ENCODE data around the gene AIF1.

AIF1 gene

DNA sequence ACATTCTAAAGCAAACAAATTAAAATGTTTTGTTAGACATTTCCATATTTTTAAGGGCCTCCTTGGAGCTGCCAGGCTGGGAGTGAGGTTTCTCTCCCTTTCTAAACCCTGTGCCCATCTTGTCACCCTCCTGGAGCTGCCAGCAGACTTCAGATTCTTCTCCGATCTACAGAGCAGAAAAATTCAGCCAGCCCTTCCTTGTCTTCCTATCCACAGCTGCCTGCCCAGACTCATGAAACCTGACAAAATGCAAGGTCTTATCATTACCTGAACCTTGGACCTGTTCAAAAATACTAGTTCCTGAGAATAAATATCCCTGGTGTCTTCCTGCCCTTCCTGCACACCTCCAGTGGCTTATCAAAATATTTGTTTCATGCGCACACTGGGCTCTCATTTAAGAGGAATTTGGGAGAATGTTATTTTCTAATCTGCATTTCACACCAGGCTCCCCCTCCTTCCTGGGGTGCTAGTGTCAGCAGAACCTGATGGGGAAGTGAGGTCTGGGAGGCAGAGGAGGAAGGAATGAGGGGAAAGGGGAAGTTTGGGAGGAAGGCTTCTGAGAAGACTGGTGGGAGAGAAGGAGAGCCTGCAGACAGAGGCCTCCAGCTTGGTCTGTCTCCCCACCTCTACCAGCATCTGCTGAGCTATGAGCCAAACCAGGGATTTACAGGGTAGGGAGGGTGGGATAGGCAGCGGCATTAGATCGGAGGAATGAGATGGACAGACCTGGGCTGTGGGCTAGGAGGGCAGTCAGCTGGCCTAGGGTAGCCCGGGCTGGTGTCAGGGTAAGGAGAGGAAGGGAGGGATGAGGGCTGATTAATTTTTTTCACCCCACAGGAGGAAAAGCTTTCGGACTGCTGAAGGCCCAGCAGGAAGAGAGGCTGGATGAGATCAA is at the start of gene AIF1:
AIF1 (plus strand) TSS at position 551 of the 895 bp plus-strand sequence; CDS start at position 647, 96 bp downstream.
- in situ Hi-C loops (cut with MboI; ENCODE audit: low sequenced_read_pairs) = no loop called here

DNA sequence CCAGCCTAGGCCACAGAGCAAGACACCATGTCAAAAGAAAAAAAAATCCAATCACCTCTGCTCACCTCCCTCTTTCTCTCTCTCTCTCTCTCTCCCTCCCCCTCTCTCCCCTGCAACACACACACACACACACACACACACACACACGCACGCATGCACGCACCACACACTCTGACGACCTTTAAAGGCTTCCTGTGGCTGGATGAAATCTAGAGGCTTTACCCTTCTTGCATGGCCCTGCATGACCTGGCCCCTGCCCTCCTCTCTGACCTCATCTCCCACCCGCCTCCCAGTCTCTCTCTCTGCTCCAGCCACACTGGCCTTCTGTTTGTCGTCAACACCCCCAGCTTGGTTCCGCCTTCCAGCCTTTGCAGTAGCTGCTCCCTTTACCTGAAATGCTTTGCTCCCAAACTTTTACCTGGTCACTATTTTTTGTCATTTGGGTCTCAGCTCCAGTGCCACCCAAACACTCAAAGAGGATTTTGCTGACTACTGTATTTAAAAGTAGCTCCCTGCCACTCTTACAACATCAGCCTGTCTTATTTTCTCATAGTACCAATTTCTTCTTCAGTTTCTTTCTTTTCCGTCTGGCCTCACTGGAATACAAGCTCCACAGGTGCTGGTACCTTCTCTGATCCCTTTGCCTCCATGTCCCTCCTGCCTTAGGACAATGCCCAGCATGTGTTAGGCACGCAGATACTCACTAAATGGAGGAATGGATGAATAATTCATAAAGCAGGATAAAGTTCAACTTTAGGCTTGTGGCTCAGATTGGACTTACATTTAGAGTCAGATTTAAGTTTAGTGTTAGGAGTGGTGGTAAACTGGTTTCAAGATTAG is 47.3 kb upstream of the AIF1 start:
- in situ Hi-C loops (cut with MboI; ENCODE audit: low sequenced_read_pairs) = no loop called here

GRCh38 chr6:31568537-31568961 is 46.5 kb upstream of the AIF1 start:
- in situ Hi-C loops (cut with MboI; ENCODE audit: low sequenced_read_pairs) = no loop called here

GRCh38 chr6:31569861-31570536 is 45.0 kb upstream of the AIF1 start:
- in situ Hi-C loops (cut with MboI; ENCODE audit: low sequenced_read_pairs) = no loop called here

- in situ Hi-C loops (cut with MboI; ENCODE audit: low sequenced_read_pairs) = no loop called here
Measured at GRCh38 chr6:31572041-31572911, 42.8 kb upstream of the AIF1 start, which contains the start of gene LTA. TSS of gene LTA (plus strand) at chr6:31572289. CDS start at chr6:31572743, 454 bp downstream.

DNA sequence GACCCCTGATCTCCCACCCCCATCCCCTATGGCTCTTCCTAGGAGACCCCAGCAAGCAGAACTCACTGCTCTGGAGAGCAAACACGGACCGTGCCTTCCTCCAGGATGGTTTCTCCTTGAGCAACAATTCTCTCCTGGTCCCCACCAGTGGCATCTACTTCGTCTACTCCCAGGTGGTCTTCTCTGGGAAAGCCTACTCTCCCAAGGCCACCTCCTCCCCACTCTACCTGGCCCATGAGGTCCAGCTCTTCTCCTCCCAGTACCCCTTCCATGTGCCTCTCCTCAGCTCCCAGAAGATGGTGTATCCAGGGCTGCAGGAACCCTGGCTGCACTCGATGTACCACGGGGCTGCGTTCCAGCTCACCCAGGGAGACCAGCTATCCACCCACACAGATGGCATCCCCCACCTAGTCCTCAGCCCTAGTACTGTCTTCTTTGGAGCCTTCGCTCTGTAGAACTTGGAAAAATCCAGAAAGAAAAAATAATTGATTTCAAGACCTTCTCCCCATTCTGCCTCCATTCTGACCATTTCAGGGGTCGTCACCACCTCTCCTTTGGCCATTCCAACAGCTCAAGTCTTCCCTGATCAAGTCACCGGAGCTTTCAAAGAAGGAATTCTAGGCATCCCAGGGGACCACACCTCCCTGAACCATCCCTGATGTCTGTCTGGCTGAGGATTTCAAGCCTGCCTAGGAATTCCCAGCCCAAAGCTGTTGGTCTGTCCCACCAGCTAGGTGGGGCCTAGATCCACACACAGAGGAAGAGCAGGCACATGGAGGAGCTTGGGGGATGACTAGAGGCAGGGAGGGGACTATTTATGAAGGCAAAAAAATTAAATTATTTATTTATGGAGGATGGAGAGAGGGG is 41.6 kb upstream of the AIF1 start:
- in situ Hi-C loops (cut with MboI; ENCODE audit: low sequenced_read_pairs) = no loop called here

DNA sequence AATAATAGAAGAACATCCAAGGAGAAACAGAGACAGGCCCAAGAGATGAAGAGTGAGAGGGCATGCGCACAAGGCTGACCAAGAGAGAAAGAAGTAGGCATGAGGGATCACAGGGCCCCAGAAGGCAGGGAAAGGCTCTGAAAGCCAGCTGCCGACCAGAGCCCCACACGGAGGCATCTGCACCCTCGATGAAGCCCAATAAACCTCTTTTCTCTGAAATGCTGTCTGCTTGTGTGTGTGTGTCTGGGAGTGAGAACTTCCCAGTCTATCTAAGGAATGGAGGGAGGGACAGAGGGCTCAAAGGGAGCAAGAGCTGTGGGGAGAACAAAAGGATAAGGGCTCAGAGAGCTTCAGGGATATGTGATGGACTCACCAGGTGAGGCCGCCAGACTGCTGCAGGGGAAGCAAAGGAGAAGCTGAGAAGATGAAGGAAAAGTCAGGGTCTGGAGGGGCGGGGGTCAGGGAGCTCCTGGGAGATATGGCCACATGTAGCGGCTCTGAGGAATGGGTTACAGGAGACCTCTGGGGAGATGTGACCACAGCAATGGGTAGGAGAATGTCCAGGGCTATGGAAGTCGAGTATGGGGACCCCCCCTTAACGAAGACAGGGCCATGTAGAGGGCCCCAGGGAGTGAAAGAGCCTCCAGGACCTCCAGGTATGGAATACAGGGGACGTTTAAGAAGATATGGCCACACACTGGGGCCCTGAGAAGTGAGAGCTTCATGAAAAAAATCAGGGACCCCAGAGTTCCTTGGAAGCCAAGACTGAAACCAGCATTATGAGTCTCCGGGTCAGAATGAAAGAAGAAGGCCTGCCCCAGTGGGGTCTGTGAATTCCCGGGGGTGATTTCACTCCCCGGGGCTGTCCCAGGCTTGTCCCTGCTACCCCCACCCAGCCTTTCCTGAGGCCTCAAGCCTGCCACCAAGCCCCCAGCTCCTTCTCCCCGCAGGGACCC is 40.6 kb upstream of the AIF1 start:
- in situ Hi-C loops (cut with MboI; ENCODE audit: low sequenced_read_pairs) = no loop called here

DNA sequence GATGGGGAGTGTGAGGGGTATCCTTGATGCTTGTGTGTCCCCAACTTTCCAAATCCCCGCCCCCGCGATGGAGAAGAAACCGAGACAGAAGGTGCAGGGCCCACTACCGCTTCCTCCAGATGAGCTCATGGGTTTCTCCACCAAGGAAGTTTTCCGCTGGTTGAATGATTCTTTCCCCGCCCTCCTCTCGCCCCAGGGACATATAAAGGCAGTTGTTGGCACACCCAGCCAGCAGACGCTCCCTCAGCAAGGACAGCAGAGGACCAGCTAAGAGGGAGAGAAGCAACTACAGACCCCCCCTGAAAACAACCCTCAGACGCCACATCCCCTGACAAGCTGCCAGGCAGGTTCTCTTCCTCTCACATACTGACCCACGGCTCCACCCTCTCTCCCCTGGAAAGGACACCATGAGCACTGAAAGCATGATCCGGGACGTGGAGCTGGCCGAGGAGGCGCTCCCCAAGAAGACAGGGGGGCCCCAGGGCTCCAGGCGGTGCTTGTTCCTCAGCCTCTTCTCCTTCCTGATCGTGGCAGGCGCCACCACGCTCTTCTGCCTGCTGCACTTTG is 39.6 kb upstream of the AIF1 start, which contains the start of gene TNF:
TNF (plus strand) TSS at position 231 of the 567 bp plus-strand sequence; CDS start at position 408, 177 bp downstream.
- in situ Hi-C loops (cut with MboI; ENCODE audit: low sequenced_read_pairs) = no loop called here

DNA sequence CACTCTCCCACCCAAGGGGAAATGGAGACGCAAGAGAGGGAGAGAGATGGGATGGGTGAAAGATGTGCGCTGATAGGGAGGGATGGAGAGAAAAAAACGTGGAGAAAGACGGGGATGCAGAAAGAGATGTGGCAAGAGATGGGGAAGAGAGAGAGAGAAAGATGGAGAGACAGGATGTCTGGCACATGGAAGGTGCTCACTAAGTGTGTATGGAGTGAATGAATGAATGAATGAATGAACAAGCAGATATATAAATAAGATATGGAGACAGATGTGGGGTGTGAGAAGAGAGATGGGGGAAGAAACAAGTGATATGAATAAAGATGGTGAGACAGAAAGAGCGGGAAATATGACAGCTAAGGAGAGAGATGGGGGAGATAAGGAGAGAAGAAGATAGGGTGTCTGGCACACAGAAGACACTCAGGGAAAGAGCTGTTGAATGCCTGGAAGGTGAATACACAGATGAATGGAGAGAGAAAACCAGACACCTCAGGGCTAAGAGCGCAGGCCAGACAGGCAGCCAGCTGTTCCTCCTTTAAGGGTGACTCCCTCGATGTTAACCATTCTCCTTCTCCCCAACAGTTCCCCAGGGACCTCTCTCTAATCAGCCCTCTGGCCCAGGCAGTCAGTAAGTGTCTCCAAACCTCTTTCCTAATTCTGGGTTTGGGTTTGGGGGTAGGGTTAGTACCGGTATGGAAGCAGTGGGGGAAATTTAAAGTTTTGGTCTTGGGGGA is 38.9 kb upstream of the AIF1 start:
- in situ Hi-C loops (cut with MboI; ENCODE audit: low sequenced_read_pairs) = no loop called here

DNA sequence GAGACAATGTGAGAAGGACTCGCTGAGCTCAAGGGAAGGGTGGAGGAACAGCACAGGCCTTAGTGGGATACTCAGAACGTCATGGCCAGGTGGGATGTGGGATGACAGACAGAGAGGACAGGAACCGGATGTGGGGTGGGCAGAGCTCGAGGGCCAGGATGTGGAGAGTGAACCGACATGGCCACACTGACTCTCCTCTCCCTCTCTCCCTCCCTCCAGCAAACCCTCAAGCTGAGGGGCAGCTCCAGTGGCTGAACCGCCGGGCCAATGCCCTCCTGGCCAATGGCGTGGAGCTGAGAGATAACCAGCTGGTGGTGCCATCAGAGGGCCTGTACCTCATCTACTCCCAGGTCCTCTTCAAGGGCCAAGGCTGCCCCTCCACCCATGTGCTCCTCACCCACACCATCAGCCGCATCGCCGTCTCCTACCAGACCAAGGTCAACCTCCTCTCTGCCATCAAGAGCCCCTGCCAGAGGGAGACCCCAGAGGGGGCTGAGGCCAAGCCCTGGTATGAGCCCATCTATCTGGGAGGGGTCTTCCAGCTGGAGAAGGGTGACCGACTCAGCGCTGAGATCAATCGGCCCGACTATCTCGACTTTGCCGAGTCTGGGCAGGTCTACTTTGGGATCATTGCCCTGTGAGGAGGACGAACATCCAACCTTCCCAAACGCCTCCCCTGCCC is 38.0 kb upstream of the AIF1 start:
- in situ Hi-C loops (cut with MboI; ENCODE audit: low sequenced_read_pairs) = no loop called here

DNA sequence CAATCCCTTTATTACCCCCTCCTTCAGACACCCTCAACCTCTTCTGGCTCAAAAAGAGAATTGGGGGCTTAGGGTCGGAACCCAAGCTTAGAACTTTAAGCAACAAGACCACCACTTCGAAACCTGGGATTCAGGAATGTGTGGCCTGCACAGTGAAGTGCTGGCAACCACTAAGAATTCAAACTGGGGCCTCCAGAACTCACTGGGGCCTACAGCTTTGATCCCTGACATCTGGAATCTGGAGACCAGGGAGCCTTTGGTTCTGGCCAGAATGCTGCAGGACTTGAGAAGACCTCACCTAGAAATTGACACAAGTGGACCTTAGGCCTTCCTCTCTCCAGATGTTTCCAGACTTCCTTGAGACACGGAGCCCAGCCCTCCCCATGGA is 37.5 kb upstream of the AIF1 start:
- in situ Hi-C loops (cut with MboI; ENCODE audit: low sequenced_read_pairs) = no loop called here

- in situ Hi-C loops (cut with MboI; ENCODE audit: low sequenced_read_pairs) = no loop called here
Measured at GRCh38 chr6:31578184-31579118, 36.6 kb upstream of the AIF1 start.

GRCh38 chr6:31579119-31579505 is 35.9 kb upstream of the AIF1 start:
- in situ Hi-C loops (cut with MboI; ENCODE audit: low sequenced_read_pairs) = no loop called here

- in situ Hi-C loops (cut with MboI; ENCODE audit: low sequenced_read_pairs) = no loop called here
Measured at GRCh38 chr6:31579546-31580437, 35.2 kb upstream of the AIF1 start.

- in situ Hi-C loops (cut with MboI; ENCODE audit: low sequenced_read_pairs) = no loop called here
Measured at GRCh38 chr6:31580438-31580740, 34.6 kb upstream of the AIF1 start.
